CD4-positive, alpha-beta T cell treated with Interleukin-15 for 1 hour (primary cell): ENCODE data around the gene PPP1R1B.

Source experiments
- DNase-seq: peaks from one replicate; pipeline ENCODE4 v3.0.0-alpha.2; 2020

Gene PPP1R1B

GRCh38 chr17:39634384-39634871, 7.7 kb downstream of the PPP1R1B start:
- DNase-seq, result no peak

- DNase-seq, result no peak
These were observed 8.9 kb downstream of the PPP1R1B start for GRCh38 chr17:39635614-39636176.

- no peak for DNase-seq
These were observed 9.8 kb downstream of the PPP1R1B start for GRCh38 chr17:39636587-39636926.

GRCh38 chr17:39636927-39637736, 10.4 kb downstream of the PPP1R1B start, which contains the start of gene STARD3:
Gene STARD3 (plus strand): TSS chr17:39637144. CDS start chr17:39653532, 16,388 bp downstream.
- peak; percentile 90 for DNase-seq

- DNase-seq, result no peak
These were observed 11.6 kb downstream of the PPP1R1B start for GRCh38 chr17:39638317-39638716.

- no peak for DNase-seq
These were observed 12.3 kb downstream of the PPP1R1B start for GRCh38 chr17:39639043-39639442.

- no peak for DNase-seq
These were observed 13.1 kb downstream of the PPP1R1B start for GRCh38 chr17:39639566-39640458.

- no peak for DNase-seq
These were observed 13.9 kb downstream of the PPP1R1B start for GRCh38 chr17:39640591-39641031.

- DNase-seq, result no peak
These were observed 14.3 kb downstream of the PPP1R1B start for GRCh38 chr17:39641097-39641496.

- DNase-seq, result no peak
These were observed 15.1 kb downstream of the PPP1R1B start for GRCh38 chr17:39641883-39642282.

- DNase-seq, result no peak
These were observed 15.7 kb downstream of the PPP1R1B start for GRCh38 chr17:39642291-39643074.

GRCh38 chr17:39643271-39643670, 16.5 kb downstream of the PPP1R1B start:
- DNase-seq, result no peak

GRCh38 chr17:39647256-39647655, 20.5 kb downstream of the PPP1R1B start:
- DNase-seq, result no peak

GRCh38 chr17:39648616-39649366, 22.0 kb downstream of the PPP1R1B start:
- no peak for DNase-seq

GRCh38 chr17:39650121-39650579, 23.4 kb downstream of the PPP1R1B start:
- no peak for DNase-seq

- no peak for DNase-seq
These were observed 25.3 kb downstream of the PPP1R1B start for GRCh38 chr17:39651923-39652586.

- DNase-seq, result no peak
These were observed 26.0 kb downstream of the PPP1R1B start for GRCh38 chr17:39652587-39653315.

- DNase-seq, result no peak
These were observed 26.5 kb downstream of the PPP1R1B start for GRCh38 chr17:39653316-39653661.

GRCh38 chr17:39653662-39654331, 27.0 kb downstream of the PPP1R1B start:
- peak; percentile 69 for DNase-seq

- DNase-seq, result no peak
These were observed 28.4 kb downstream of the PPP1R1B start for GRCh38 chr17:39655105-39655504.
